ENCODE data around the gene ZNF792. TPM values are rescaled to one million over a fixed set of nuclear protein-coding genes. Genes with fewer than 3 reads are reported as not detected.
"Not testable (repeated sequence)": the region's sequence is repeated elsewhere in the genome, so short reads cannot be mapped to it uniquely, and the experiment has no call there.

The ZNF792 gene
- total and polyA plus RNA-seq, 2 of the 8 experiments (the other 6 are each of a cell fraction or from before 2014, with no cell fraction given), result 2.5 to 7.2 TPM

- TF ChIP-seq GTF2F1 (IDR thresholded peaks at IDR 0.05; ENCODE audit: borderline replicate concordance, low read depth, low read length) (no peak), HDAC2 (IDR thresholded peaks at IDR 0.05; ENCODE audit: borderline replicate concordance in 1 of 2, low read depth in 2 of 2, low read length in 2 of 2) (no peak), CBX8 (IDR thresholded peaks at IDR 0.05; ENCODE audit: borderline replicate concordance, low read depth, low read length) (no peak), CTCF (IDR thresholded peaks at IDR 0.05; ENCODE audit: control extremely low read depth in 1 of 3, insufficient read depth in 1 of 3, low read depth in 1 of 3, low read length in 3 of 3) (no peak)
Observed at GRCh38 chr19:34972163-34972705, 8.2 kb upstream of the ZNF792 start (continued).

GRCh38 chr19:34970185-34970780 is 6.3 kb upstream of the ZNF792 start:
- not testable (repeated sequence) for H3K18ac ChIP-seq (ENCODE audit: extremely low read depth, low read length); H2BK120ac ChIP-seq (replicated peaks; ENCODE audit: low read depth, low read length); H2AFZ ChIP-seq (ENCODE audit: low read length); FAIRE-seq; H3K79me2 ChIP-seq (ENCODE audit: control insufficient read depth in 1 of 2, insufficient read depth in 2 of 2, low read length in 2 of 2); H3K9ac ChIP-seq (replicated peaks in 1 of 4; ENCODE audit: extremely low read depth in 1 of 4, low read depth in 3 of 4, low read length in 3 of 4); H3K4me3 ChIP-seq (ENCODE audit: extremely low read depth in 1 of 4, insufficient read depth in 2 of 4, low read depth in 3 of 4, low read length in 4 of 4); H4K8ac ChIP-seq (ENCODE audit: extremely low read depth, insufficient read depth, low read length); H2BK12ac ChIP-seq (ENCODE audit: low read depth, low read length); H3K14ac ChIP-seq (ENCODE audit: insufficient read length); H2AK5ac ChIP-seq (ENCODE audit: low read depth, low read length); H3K4me2 ChIP-seq (ENCODE audit: insufficient read depth in 1 of 2, low read depth in 2 of 2, low read length in 2 of 2); H3K36me3 ChIP-seq (ENCODE audit: control insufficient read depth in 2 of 4, insufficient read depth in 4 of 4, low read length in 3 of 4); H2BK15ac ChIP-seq (ENCODE audit: low read length); H2BK20ac ChIP-seq (ENCODE audit: low read length); H3K23ac ChIP-seq (ENCODE audit: insufficient read length); H3K4ac ChIP-seq (replicated peaks; ENCODE audit: insufficient read length, low read depth, low read length); DNase-seq (ENCODE audit: low read depth in 1 of 2, low spot score in 2 of 2); H3K23me2 ChIP-seq (ENCODE audit: low read depth, low read length); H3K79me1 ChIP-seq (ENCODE audit: low read depth, low read length); H3K56ac ChIP-seq (replicated peaks; ENCODE audit: insufficient read length, low read depth, low read length); H3K27ac ChIP-seq (ENCODE audit: low read depth, low read length); H2BK5ac ChIP-seq (ENCODE audit: low read depth, low read length); H4K20me1 ChIP-seq (replicated peaks in 1 of 2; ENCODE audit: control insufficient read depth in 1 of 2, insufficient read depth in 2 of 2, low read length in 2 of 2); H4K5ac ChIP-seq (ENCODE audit: insufficient read length, low read depth, low read length); H4K91ac ChIP-seq (replicated peaks; ENCODE audit: insufficient read length, low read length); H3K27me3 ChIP-seq (replicated peaks in 1 of 4; ENCODE audit: control insufficient read depth in 3 of 4, extremely low read depth in 1 of 4, insufficient read depth in 3 of 4, low read length in 3 of 4); H3K4me1 ChIP-seq (replicated peaks in 1 of 4; ENCODE audit: control insufficient read depth in 3 of 4, insufficient read depth in 4 of 4, low read length in 3 of 4)
- 87% methylated on average over 12 of the region's 12 CpGs; no CpG with 5 or more reads in 1 of the 2 experiments for WGBS, 2 experiments (ENCODE audit: extremely low coverage in 1 of 2, insufficient coverage in 1 of 2, insufficient read length in 1 of 2, insufficient replicate concordance in 2 of 2, low coverage in 1 of 2, low lambda C conversion rate in 2 of 2, missing lambda C conversion rate in 1 of 2)
- peaks cover 7 to 14% of the 10 kb centered on the region in 2 experiments for H3K9me3 ChIP-seq (ENCODE audit: insufficient read depth in 2 of 2, low read depth in 1 of 2, low read length in 1 of 2)
- POLR2A ChIA-PET (ENCODE audit: partially characterized antibody), result interaction anchor here (1.1 kb wide), 1 partner anchor 10 kb away, joined by 3 read pairs; no protein-coding TSS in a partner anchor
- CTCF ChIA-PET (ENCODE audit: partially characterized antibody), result interaction anchor here (1.3 to 15.1 kb wide), 2 partner anchors 41 to 55 kb away, joined by 3 to 174 read pairs; no protein-coding TSS in a partner anchor

All from H1 (cell line).